Karpas-422 (cell line): ENCODE data around the gene ROBO1. TPM values are rescaled to one million over a fixed set of nuclear protein-coding genes. Genes with fewer than 3 reads are reported as not detected.

Experiments
- DNase-seq: peaks from one replicate; pipeline ENCODE4 v3.0.0-alpha.2; 2015
- H2AFZ ChIP-seq: fragments of 200-600 bp; sonication (generic); 2 replicates; pipeline ENCODE4 v1.6.1; 2014; ENCODE audit warnings: antibody characterized with exemption, low read length, mixed read lengths
- H3K27ac ChIP-seq: fragments of 200-600 bp; sonication (generic); 2 replicates; pipeline ENCODE4 v1.5.1; 2014; ENCODE audit warnings: mild to moderate bottlenecking, low read length, moderate library complexity
- H3K27me3 ChIP-seq: fragments of 200-600 bp; sonication (generic); 2 replicates; pipeline ENCODE4 v1.6.1; 2014; ENCODE audit warnings: low read length, mixed read lengths
- H3K36me3 ChIP-seq: fragments of 200-600 bp; sonication (generic); 2 replicates; pipeline ENCODE4 v1.6.1; 2014; ENCODE audit warnings: low read length, mixed read lengths; ENCODE audit not compliant: insufficient read depth
- H3K4me1 ChIP-seq: fragments of 200-600 bp; sonication (generic); 2 replicates; pipeline ENCODE4 v1.6.1; 2014; ENCODE audit warnings: mild to moderate bottlenecking, low read length, mixed read lengths
- H3K4me2 ChIP-seq: fragments of 200-600 bp; sonication (generic); 2 replicates; pipeline ENCODE4 v1.6.1; 2014; ENCODE audit warnings: low read length, low read depth, mild to moderate bottlenecking; ENCODE audit not compliant: poor library complexity, severe bottlenecking
- H3K4me3 ChIP-seq: fragments of 200-600 bp; sonication (generic); 2 replicates; pipeline ENCODE4 v1.5.1; 2014; ENCODE audit warnings: mild to moderate bottlenecking, antibody characterized with exemption, low read length, mixed read lengths
- H3K79me2 ChIP-seq: fragments of 200-600 bp; sonication (generic); 2 replicates; pipeline ENCODE4 v1.6.1; 2014; ENCODE audit warnings: mild to moderate bottlenecking, low read length, mixed read lengths
- H3K9ac ChIP-seq: fragments of 200-600 bp; sonication (generic); 2 replicates; pipeline ENCODE4 v1.6.0; 2014; ENCODE audit warnings: low read length
- H3K9me2 ChIP-seq: fragments of 200-600 bp; sonication (generic), shearing (Covaris generic); replicated peaks from 2 replicates; pipeline ENCODE4 v1.6.0; 2014; ENCODE audit warnings: mild to moderate bottlenecking, low read length, moderate library complexity; ENCODE audit not compliant: insufficient read depth
- H3K9me3 ChIP-seq: fragments of 300-700, 200-600 bp; sonication (generic); 2 replicates; pipeline ENCODE4 v1.6.1; 2014; ENCODE audit warnings: low read length, mixed read lengths
- H4K20me1 ChIP-seq: fragments of 200-600 bp; sonication (generic); 2 replicates; pipeline ENCODE4 v1.6.1; 2014; ENCODE audit warnings: mild to moderate bottlenecking, antibody characterized with exemption, low read length, low read depth; ENCODE audit not compliant: insufficient read depth
- total RNA-seq: library from RNA; depleted of rRNA; stranded (reverse); fragments of >200 nt; shearing (Covaris generic); gene quantifications from 2 replicates; pipeline ENCODE4 v1.2.3, GENCODE V29; 2014; ENCODE audit warnings: low replicate concordance

ROBO1 gene
- total RNA-seq, 1 experiment from 2014 or later, result not detected

DNA sequence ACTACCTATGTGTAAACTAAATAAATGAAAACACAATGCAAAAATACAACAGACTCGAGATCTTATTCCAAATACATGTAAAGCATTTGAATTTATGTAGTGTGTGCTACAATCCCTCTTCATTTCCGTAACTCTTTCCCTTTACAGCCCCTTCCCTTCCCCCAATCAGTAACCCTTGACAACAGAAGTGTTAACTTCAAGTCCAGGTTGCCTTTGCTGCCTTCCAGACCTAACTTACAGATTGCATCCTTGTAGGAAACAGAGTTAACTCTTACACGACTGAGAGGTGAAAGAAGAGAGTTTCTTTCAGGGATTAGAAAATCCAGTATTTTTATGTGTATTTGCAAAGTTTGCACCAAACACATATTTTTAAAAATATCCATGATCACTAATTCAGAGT lies 1.4 kb upstream of the ROBO1 start:
- Histone ChIP-seq H3K9me3 (peaks cover 6% of the 10 kb centered on the region; the same call in 1 of the 2 replicates), H3K27me3 (no peaks in the 10 kb centered on the region), H3K4me1 (no peaks in the 10 kb centered on the region), H3K9ac (no peak overlapping the region), H4K20me1 (no peaks in the 10 kb centered on the region), H3K36me3 (no peaks in the 10 kb centered on the region), H3K4me3 (no peak overlapping the region), H3K9me2 (no peaks in the 10 kb centered on the region), H3K4me2 (no peak overlapping the region), H3K27ac (no peak overlapping the region), H3K79me2 (no peaks in the 10 kb centered on the region), H2AFZ (no peak overlapping the region)
- DNase-seq, result no peak

- Histone ChIP-seq H2AFZ (no peak overlapping the region), H3K4me2 (no peak overlapping the region), H3K9ac (no peak overlapping the region)
Measured at GRCh38 chr3:79767194-79767904, 449 bp downstream of the ROBO1 start.

GRCh38 chr3:79766496-79767193 lies 1.2 kb downstream of the ROBO1 start:
- Histone ChIP-seq H2AFZ (no peak overlapping the region), H3K36me3 (no peaks in the 10 kb centered on the region), H4K20me1 (no peaks in the 10 kb centered on the region), H3K27me3 (no peaks in the 10 kb centered on the region), H3K79me2 (no peaks in the 10 kb centered on the region), H3K4me2 (no peak overlapping the region), H3K4me3 (no peak overlapping the region), H3K9me3 (peaks cover 5% of the 10 kb centered on the region; the same call in 1 of the 2 replicates), H3K9ac (no peak overlapping the region), H3K9me2 (no peaks in the 10 kb centered on the region), H3K4me1 (no peaks in the 10 kb centered on the region), H3K27ac (no peak overlapping the region)
- no peak for DNase-seq

More at GRCh38 chr3:79767194-79767904, 449 bp downstream of the ROBO1 start:
- Histone ChIP-seq H3K4me1 (no peaks in the 10 kb centered on the region), H3K9me2 (no peaks in the 10 kb centered on the region), H3K4me3 (no peak overlapping the region), H3K27me3 (no peaks in the 10 kb centered on the region), H3K9me3 (peaks cover 6% of the 10 kb centered on the region; the same call in 1 of the 2 replicates), H3K36me3 (no peaks in the 10 kb centered on the region), H3K79me2 (no peaks in the 10 kb centered on the region), H4K20me1 (no peaks in the 10 kb centered on the region), H3K27ac (no peak overlapping the region)
- no peak for DNase-seq

DNA sequence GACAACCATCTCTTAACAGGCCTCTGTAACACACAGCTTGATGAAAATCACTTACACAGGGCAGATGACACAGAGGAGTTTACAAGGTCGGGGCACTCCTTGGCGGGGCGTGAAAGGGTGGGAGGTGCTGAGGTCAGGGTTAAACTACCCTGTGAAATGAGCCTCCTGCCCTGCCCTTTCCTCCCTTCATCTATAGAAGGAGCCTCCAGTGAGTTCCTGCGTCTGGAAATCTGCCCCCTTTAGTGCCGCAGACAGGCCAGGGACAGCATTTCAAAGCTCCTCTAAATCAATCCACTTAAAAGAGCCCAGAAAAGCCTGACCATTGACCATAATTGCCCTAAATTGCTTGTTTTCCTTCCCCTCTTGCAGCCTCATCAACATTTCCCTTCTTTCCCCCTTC lies 1.9 kb downstream of the ROBO1 start:
- no peaks in the 10 kb centered on the region for H3K9me3 ChIP-seq
- H3K36me3 ChIP-seq, result no peaks in the 10 kb centered on the region
- H3K27ac ChIP-seq, result no peak overlapping the region
- H3K9me2 ChIP-seq, result no peaks in the 10 kb centered on the region
- no peak for DNase-seq
- no peak overlapping the region for H3K4me3 ChIP-seq
- H2AFZ ChIP-seq, result no peak overlapping the region
- H3K4me1 ChIP-seq, result no peaks in the 10 kb centered on the region
- H3K79me2 ChIP-seq, result no peaks in the 10 kb centered on the region
- no peaks in the 10 kb centered on the region for H3K27me3 ChIP-seq
- no peaks in the 10 kb centered on the region for H4K20me1 ChIP-seq
- no peak overlapping the region for H3K4me2 ChIP-seq
- H3K9ac ChIP-seq, result no peak overlapping the region

DNA sequence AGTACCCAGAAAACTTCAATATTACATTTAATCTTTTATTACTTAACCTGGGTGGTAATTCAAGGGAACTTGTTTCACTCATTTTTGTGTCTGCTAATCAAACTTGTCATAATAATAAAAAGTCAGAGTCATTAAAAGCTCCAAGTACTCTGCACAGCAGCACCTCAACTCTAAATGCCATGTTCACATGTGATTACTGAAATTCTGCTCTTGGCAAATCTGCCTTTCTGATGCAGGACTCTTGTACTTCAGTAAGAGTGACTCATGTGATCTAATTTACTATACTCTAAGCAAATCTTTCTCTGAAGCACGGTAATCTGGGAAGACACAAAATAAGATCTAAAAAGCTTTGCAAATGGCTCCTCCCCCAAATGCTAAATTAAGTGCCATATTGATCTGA lies 6.4 kb downstream of the ROBO1 start:
- no peaks in the 10 kb centered on the region for H3K36me3 ChIP-seq
- DNase-seq, result no peak
- H3K27ac ChIP-seq, result no peak overlapping the region
- H3K4me3 ChIP-seq, result no peak overlapping the region
- no peak overlapping the region for H2AFZ ChIP-seq
- no peaks in the 10 kb centered on the region for H4K20me1 ChIP-seq
- H3K4me1 ChIP-seq, result no peaks in the 10 kb centered on the region
- H3K9me3 ChIP-seq, result no peaks in the 10 kb centered on the region
- no peaks in the 10 kb centered on the region for H3K79me2 ChIP-seq
- no peaks in the 10 kb centered on the region for H3K9me2 ChIP-seq
- H3K27me3 ChIP-seq, result no peaks in the 10 kb centered on the region
- no peak overlapping the region for H3K4me2 ChIP-seq
- H3K9ac ChIP-seq, result no peak overlapping the region

- no peak for DNase-seq
- no peak overlapping the region for H3K4me2 ChIP-seq
- no peaks in the 10 kb centered on the region for H3K9me3 ChIP-seq
- H3K4me1 ChIP-seq, result no peaks in the 10 kb centered on the region
- no peaks in the 10 kb centered on the region for H4K20me1 ChIP-seq
- H3K27me3 ChIP-seq, result no peaks in the 10 kb centered on the region
- H3K4me3 ChIP-seq, result no peak overlapping the region
- H2AFZ ChIP-seq, result no peak overlapping the region
- H3K79me2 ChIP-seq, result no peaks in the 10 kb centered on the region
- no peaks in the 10 kb centered on the region for H3K9me2 ChIP-seq
- H3K27ac ChIP-seq, result no peak overlapping the region
- no peak overlapping the region for H3K9ac ChIP-seq
- no peaks in the 10 kb centered on the region for H3K36me3 ChIP-seq
Measured at GRCh38 chr3:79751703-79752102, 16.1 kb downstream of the ROBO1 start.

- Histone ChIP-seq H3K9me3 (no peaks in the 10 kb centered on the region), H3K79me2 (no peaks in the 10 kb centered on the region), H3K9ac (no peak overlapping the region), H2AFZ (no peak overlapping the region), H3K4me2 (no peak overlapping the region), H3K36me3 (no peaks in the 10 kb centered on the region), H3K4me3 (no peak overlapping the region), H3K4me1 (no peaks in the 10 kb centered on the region), H3K27me3 (no peaks in the 10 kb centered on the region), H3K9me2 (no peaks in the 10 kb centered on the region), H3K27ac (no peak overlapping the region), H4K20me1 (no peaks in the 10 kb centered on the region)
- DNase-seq, result no peak
Measured at GRCh38 chr3:79737530-79737929, 30.3 kb downstream of the ROBO1 start.

DNA sequence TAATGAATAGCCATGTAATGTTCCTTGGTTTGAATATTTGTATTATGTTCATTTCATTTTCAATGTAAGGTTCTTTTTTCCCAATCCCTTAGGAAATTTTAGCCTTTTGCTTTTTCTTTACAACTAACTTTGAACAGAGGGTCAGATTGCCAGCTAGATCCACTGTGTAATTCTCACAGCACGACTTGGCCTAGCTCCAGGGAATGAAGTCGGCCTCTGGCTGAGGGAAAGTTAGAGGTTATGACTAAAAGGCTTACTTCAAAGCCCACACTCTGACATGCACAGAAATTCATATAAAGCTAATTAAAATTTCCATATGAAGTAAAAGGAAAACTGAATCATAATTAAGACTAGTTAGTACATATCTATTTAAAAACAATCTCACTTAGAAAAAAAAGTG lies 38.7 kb downstream of the ROBO1 start:
- Histone ChIP-seq H4K20me1 (no peaks in the 10 kb centered on the region), H3K27me3 (no peaks in the 10 kb centered on the region), H3K79me2 (no peaks in the 10 kb centered on the region), H3K4me1 (no peaks in the 10 kb centered on the region), H3K27ac (no peak overlapping the region), H3K4me2 (no peak overlapping the region), H3K4me3 (no peak overlapping the region), H3K9me2 (no peaks in the 10 kb centered on the region), H3K9ac (no peak overlapping the region), H3K9me3 (no peaks in the 10 kb centered on the region), H2AFZ (no peak overlapping the region), H3K36me3 (no peaks in the 10 kb centered on the region)
- DNase-seq, result no peak
